Measurements from ENCODE around the gene GRIA4.

DNA sequence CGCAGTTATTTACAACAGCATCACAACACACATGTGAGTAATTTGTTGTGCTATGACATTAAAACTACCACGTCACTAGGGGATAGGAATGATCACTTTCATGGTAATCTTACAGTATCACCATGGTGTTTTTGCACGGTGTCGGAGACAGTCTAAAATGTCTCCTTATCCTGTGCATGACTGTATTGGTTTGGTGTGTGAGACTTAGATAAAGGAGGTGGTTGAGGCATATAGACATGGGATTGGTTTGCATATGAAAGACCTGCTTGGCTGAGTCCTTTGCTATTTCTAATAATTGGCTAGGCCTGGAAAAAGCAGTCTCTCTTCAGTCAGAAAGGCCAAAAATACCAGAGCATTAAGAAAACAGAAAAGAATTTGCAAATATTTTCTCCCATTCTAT lies 382.0 kb downstream of the GRIA4 start:
- TF ChIP-seq, protein P1, sequence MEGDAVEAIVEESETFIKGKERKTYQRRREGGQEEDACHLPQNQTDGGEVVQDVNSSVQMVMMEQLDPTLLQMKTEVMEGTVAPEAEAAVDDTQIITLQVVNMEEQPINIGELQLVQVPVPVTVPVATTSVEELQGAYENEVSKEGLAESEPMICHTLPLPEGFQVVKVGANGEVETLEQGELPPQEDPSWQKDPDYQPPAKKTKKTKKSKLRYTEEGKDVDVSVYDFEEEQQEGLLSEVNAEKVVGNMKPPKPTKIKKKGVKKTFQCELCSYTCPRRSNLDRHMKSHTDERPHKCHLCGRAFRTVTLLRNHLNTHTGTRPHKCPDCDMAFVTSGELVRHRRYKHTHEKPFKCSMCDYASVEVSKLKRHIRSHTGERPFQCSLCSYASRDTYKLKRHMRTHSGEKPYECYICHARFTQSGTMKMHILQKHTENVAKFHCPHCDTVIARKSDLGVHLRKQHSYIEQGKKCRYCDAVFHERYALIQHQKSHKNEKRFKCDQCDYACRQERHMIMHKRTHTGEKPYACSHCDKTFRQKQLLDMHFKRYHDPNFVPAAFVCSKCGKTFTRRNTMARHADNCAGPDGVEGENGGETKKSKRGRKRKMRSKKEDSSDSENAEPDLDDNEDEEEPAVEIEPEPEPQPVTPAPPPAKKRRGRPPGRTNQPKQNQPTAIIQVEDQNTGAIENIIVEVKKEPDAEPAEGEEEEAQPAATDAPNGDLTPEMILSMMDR (IDR thresholded peaks at IDR 0.05; ENCODE audit: poor library complexity, severe bottlenecking), result no peak
- TF ChIP-seq EP300 (conservative IDR thresholded peaks at IDR 0.05; ENCODE audit: poor library complexity, severe bottlenecking) (no peak), POLR2AphosphoS5 (IDR thresholded peaks at IDR 0.05) (no peak), EZH2 (IDR thresholded peaks at IDR 0.05; ENCODE audit: borderline replicate concordance, insufficient read depth, low read length, poor library complexity, severe bottlenecking) (no peak), RAD21 (conservative IDR thresholded peaks at IDR 0.05) (no peak)
- TF ChIP-seq, protein P2, sequence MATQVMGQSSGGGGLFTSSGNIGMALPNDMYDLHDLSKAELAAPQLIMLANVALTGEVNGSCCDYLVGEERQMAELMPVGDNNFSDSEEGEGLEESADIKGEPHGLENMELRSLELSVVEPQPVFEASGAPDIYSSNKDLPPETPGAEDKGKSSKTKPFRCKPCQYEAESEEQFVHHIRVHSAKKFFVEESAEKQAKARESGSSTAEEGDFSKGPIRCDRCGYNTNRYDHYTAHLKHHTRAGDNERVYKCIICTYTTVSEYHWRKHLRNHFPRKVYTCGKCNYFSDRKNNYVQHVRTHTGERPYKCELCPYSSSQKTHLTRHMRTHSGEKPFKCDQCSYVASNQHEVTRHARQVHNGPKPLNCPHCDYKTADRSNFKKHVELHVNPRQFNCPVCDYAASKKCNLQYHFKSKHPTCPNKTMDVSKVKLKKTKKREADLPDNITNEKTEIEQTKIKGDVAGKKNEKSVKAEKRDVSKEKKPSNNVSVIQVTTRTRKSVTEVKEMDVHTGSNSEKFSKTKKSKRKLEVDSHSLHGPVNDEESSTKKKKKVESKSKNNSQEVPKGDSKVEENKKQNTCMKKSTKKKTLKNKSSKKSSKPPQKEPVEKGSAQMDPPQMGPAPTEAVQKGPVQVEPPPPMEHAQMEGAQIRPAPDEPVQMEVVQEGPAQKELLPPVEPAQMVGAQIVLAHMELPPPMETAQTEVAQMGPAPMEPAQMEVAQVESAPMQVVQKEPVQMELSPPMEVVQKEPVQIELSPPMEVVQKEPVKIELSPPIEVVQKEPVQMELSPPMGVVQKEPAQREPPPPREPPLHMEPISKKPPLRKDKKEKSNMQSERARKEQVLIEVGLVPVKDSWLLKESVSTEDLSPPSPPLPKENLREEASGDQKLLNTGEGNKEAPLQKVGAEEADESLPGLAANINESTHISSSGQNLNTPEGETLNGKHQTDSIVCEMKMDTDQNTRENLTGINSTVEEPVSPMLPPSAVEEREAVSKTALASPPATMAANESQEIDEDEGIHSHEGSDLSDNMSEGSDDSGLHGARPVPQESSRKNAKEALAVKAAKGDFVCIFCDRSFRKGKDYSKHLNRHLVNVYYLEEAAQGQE (IDR thresholded peaks at IDR 0.05; ENCODE audit: borderline replicate concordance), result no peak

Measured in neural cell (in vitro differentiated cells).